Measurements from ENCODE around the gene HECTD1. TPM values are rescaled to one million over a fixed set of nuclear protein-coding genes. Genes with fewer than 3 reads are reported as not detected.

HECTD1 gene
- total RNA-seq, 2 experiments from 2014 or later, result 90.3 to 126 TPM

- ChIA-PET POLR2A (interaction anchor here (0.8 to 0.9 kb wide), 2 partner anchors 9 to 11 kb away, joined by 3 to 5 read pairs; no protein-coding TSS in a partner anchor), CTCF (ENCODE audit: unreplicated experiment) (no interaction called here)
- intact Hi-C loops (cut with micrococcal nuclease; ENCODE audit: unreplicated experiment), result no loop called here
- BruUV-seq (replicated peaks), result no TSS peak
- no peak for DNase-seq (ENCODE audit: low spot score)
- H3K36me3 ChIP-seq (ENCODE audit: insufficient read depth, low read length), result peaks cover 86% of the 10 kb centered on the region
- no peaks in the 10 kb centered on the region for H4K20me1 ChIP-seq (ENCODE audit: insufficient read depth, low read length)
- H3K27ac ChIP-seq (ENCODE audit: low read depth, low read length, poor library complexity, severe bottlenecking), result no peak overlapping the region
- H3K79me2 ChIP-seq (ENCODE audit: insufficient read depth, low read depth, low read length), result no peaks in the 10 kb centered on the region
- TF ChIP-seq, protein P1, sequence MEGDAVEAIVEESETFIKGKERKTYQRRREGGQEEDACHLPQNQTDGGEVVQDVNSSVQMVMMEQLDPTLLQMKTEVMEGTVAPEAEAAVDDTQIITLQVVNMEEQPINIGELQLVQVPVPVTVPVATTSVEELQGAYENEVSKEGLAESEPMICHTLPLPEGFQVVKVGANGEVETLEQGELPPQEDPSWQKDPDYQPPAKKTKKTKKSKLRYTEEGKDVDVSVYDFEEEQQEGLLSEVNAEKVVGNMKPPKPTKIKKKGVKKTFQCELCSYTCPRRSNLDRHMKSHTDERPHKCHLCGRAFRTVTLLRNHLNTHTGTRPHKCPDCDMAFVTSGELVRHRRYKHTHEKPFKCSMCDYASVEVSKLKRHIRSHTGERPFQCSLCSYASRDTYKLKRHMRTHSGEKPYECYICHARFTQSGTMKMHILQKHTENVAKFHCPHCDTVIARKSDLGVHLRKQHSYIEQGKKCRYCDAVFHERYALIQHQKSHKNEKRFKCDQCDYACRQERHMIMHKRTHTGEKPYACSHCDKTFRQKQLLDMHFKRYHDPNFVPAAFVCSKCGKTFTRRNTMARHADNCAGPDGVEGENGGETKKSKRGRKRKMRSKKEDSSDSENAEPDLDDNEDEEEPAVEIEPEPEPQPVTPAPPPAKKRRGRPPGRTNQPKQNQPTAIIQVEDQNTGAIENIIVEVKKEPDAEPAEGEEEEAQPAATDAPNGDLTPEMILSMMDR (conservative IDR thresholded peaks at IDR 0.05; ENCODE audit: low read length), result no peak
- no peak for TF ChIP-seq EZH2phosphoT487 (IDR thresholded peaks at IDR 0.05; ENCODE audit: borderline replicate concordance, low read depth, low read length)
- H3K9me3 ChIP-seq (ENCODE audit: low read length), result no peaks in the 10 kb centered on the region
- H3K4me3 ChIP-seq (ENCODE audit: low read depth, low read length, poor library complexity, severe bottlenecking), result no peak overlapping the region
- no peaks in the 10 kb centered on the region for H3K9me2 ChIP-seq (ENCODE audit: insufficient read depth, low read length)
- no peak overlapping the region for H3K4me2 ChIP-seq (ENCODE audit: low read length)
- no peak overlapping the region for H2AFZ ChIP-seq (ENCODE audit: low read length)
- no peaks in the 10 kb centered on the region for H3K4me1 ChIP-seq (ENCODE audit: insufficient read depth, low read length, poor library complexity, severe bottlenecking)
Observed at GRCh38 chr14:31139301-31139847, 68.2 kb downstream of the HECTD1 start.

- no peak overlapping the region for H2AFZ ChIP-seq (ENCODE audit: low read length)
- H3K27ac ChIP-seq (ENCODE audit: low read depth, low read length, poor library complexity, severe bottlenecking), result no peak overlapping the region
- no peaks in the 10 kb centered on the region for H4K20me1 ChIP-seq (ENCODE audit: insufficient read depth, low read length)
- no peaks in the 10 kb centered on the region for H3K4me1 ChIP-seq (ENCODE audit: insufficient read depth, low read length, poor library complexity, severe bottlenecking)
- no peaks in the 10 kb centered on the region for H3K9me3 ChIP-seq (ENCODE audit: low read length)
- no peaks in the 10 kb centered on the region for H3K79me2 ChIP-seq (ENCODE audit: insufficient read depth, low read depth, low read length)
- ChIA-PET CTCF (ENCODE audit: unreplicated experiment) (no interaction called here), POLR2A (interaction anchor here (0.6 to 1.0 kb wide), 3 partner anchors 32 to 319 kb away, joined by 3 to 4 read pairs (median 3); partner anchors contain the start of gene DTD2)
- H3K36me3 ChIP-seq (ENCODE audit: insufficient read depth, low read length), result peaks cover 84% of the 10 kb centered on the region
- TF ChIP-seq EZH2phosphoT487 (IDR thresholded peaks at IDR 0.05; ENCODE audit: borderline replicate concordance, low read depth, low read length), result no peak
- TF ChIP-seq, protein P1 (conservative IDR thresholded peaks at IDR 0.05; ENCODE audit: low read length), result no peak
- BruUV-seq (replicated peaks), result no TSS peak
- DNase-seq (ENCODE audit: low spot score), result no peak
- intact Hi-C loops (cut with micrococcal nuclease; ENCODE audit: unreplicated experiment), result no loop called here
- H3K9me2 ChIP-seq (ENCODE audit: insufficient read depth, low read length), result no peaks in the 10 kb centered on the region
- no peak overlapping the region for H3K4me3 ChIP-seq (ENCODE audit: low read depth, low read length, poor library complexity, severe bottlenecking)
- H3K4me2 ChIP-seq (ENCODE audit: low read length), result no peak overlapping the region
Observed at GRCh38 chr14:31138301-31138700, 69.3 kb downstream of the HECTD1 start.

DNA sequence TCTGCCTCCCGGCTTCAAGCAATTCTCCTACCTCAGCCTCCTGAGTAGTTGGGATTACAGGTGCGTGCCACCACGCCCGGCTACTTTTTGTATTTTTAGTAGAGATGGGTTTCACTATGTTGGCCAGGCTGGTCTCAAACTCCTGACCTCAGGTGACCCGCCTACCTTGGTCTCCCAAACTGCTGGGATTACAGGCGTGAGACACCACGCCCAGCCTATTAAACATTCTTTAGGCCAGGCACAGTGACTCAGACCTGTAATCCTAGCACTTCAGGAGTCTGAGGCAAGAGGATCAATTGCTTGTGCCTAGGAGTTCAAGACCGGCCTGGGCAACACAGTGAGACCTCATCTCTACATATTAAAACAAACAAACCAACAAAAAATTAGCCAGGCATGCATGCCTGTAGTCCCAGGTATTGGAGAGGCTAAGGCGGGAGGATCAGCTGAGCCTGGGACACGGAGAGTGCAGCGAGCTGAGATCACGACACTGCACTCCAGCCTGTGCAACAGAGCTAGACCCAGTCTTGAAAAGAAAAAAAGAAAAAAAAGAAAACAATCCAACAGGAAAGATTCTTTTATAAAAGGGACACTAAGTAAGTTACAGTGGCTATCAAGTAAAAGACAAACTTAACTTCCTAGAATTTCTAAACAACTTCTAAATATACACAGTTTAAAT is 70.2 kb downstream of the HECTD1 start:
- H3K36me3 ChIP-seq (ENCODE audit: insufficient read depth, low read length), result peaks cover 85% of the 10 kb centered on the region
- intact Hi-C loops (cut with micrococcal nuclease; ENCODE audit: unreplicated experiment), result no loop called here
- POLR2A ChIA-PET, result interaction anchor here (0.9 to 1.0 kb wide), 2 partner anchors 11 to 320 kb away, joined by 3 to 4 read pairs; partner anchors contain the start of gene DTD2

More for the DNA sequence above, 70.2 kb downstream of the HECTD1 start:
- no peak overlapping the region for H3K4me2 ChIP-seq (ENCODE audit: low read length)
- no peaks in the 10 kb centered on the region for H3K9me3 ChIP-seq (ENCODE audit: low read length)
- BruUV-seq (replicated peaks), result no TSS peak
- CTCF ChIA-PET (ENCODE audit: unreplicated experiment), result no interaction called here
- no peak overlapping the region for H2AFZ ChIP-seq (ENCODE audit: low read length)
- no peaks in the 10 kb centered on the region for H3K79me2 ChIP-seq (ENCODE audit: insufficient read depth, low read depth, low read length)
- no peaks in the 10 kb centered on the region for H3K9me2 ChIP-seq (ENCODE audit: insufficient read depth, low read length)
- H3K4me1 ChIP-seq (ENCODE audit: insufficient read depth, low read length, poor library complexity, severe bottlenecking), result no peaks in the 10 kb centered on the region
- TF ChIP-seq, protein P1 (conservative IDR thresholded peaks at IDR 0.05; ENCODE audit: low read length), result no peak
- no peak for TF ChIP-seq EZH2phosphoT487 (IDR thresholded peaks at IDR 0.05; ENCODE audit: borderline replicate concordance, low read depth, low read length)
- DNase-seq (ENCODE audit: low spot score), result no peak
- H4K20me1 ChIP-seq (ENCODE audit: insufficient read depth, low read length), result no peaks in the 10 kb centered on the region
- no peak overlapping the region for H3K4me3 ChIP-seq (ENCODE audit: low read depth, low read length, poor library complexity, severe bottlenecking)
- no peak overlapping the region for H3K27ac ChIP-seq (ENCODE audit: low read depth, low read length, poor library complexity, severe bottlenecking)
